Body of pancreas (tissue), 4 donors: ENCODE results near the gene CCDC7. TPM values are rescaled to one million over a fixed set of nuclear protein-coding genes. Genes with fewer than 3 reads are reported as not detected.

ENCODE experiments used
- ATAC-seq: fragments of 150-250 bp; one replicate; pipeline ENCODE4 v1.9.1; 2016
- DNase-seq, 4 donors: peaks; one replicate each; pipeline ENCODE4 v3.0.0-alpha.2; 2019
- H3K27ac ChIP-seq, 4 donors: fragments of 200-600 bp; sonication (generic); 1 replicate in 3 of 4; 2 replicates in 1 of 4; pipeline versions ENCODE4 v1.5.1 to v1.6.1; 2016 to 2019; ENCODE audit warnings: mild to moderate bottlenecking in 1 of 4, mixed read lengths in 1 of 4, moderate library complexity in 1 of 4
- H3K27me3 ChIP-seq, 2 donors: fragments of 200-600 bp; sonication (generic); one replicate each; pipeline ENCODE4 v1.6.0; 2016; ENCODE audit warnings: mild to moderate bottlenecking in 1 of 2
- H3K36me3 ChIP-seq, 2 donors: fragments of 200-600 bp; sonication (generic); replicated peaks in 1 of 2; 2 replicates each; pipeline ENCODE4 v1.5.1; 2016; ENCODE audit warnings: low read depth in 2 of 2; ENCODE audit not compliant: insufficient read depth in 1 of 2
- H3K4me1 ChIP-seq: fragments of 200-600 bp; sonication (generic); one replicate; pipeline ENCODE4 v1.6.0; 2016
- H3K4me3 ChIP-seq, 2 donors: fragments of 200-600 bp; sonication (generic); 1 replicate in 1 of 2; 2 replicates in 1 of 2; pipeline ENCODE4 v1.5.1; 2016 to 2019
- H3K9me3 ChIP-seq, 3 donors: fragments of 200-600 bp; sonication (generic); 1 replicate in 2 of 3; 2 replicates in 1 of 3; pipeline ENCODE4 v1.5.1; 2016
- POLR2A ChIP-seq, 3 donors: fragments of 450-650 bp; IDR thresholded peaks; one replicate each; pipeline ENCODE4 v1.6.1; 2016; ENCODE audit warnings: antibody characterized with exemption in 3 of 3, mild to moderate bottlenecking in 2 of 3
- WGBS, 2 donors: methylation state at CpG; one replicate each; pipeline ENCODE4 v1.1.5; 2017; 5-methylcytosine and 5-hydroxymethylcytosine counted together
- intact Hi-C: fragments of 100-400 bp; cut with DNase I; formaldehyde crosslinking; loops from one replicate; pipeline ENCODE4 v1.15.1; 2023
- total RNA-seq, 2 donors: library from RNA; depleted of rRNA; stranded (reverse); fragments of >200 nt; gene quantifications; one replicate each; pipeline ENCODE4 v1.1.0, GENCODE V29; 2016
- TF ChIP-seq, protein P1 (sequence below), 7 experiments: fragments of 450-650 bp in 4 of 7; fragments of 200-600 bp in 3 of 7; sonication (generic) in 3 of 7; IDR thresholded peaks; one replicate each; pipeline ENCODE4 v1.5.1; 2016 to 2019; ENCODE audit warnings: antibody characterized with exemption in 7 of 7

Gene CCDC7
- total RNA-seq, 2 donors from 2014 or later, result 4.3 to 23.6 TPM

DNA sequence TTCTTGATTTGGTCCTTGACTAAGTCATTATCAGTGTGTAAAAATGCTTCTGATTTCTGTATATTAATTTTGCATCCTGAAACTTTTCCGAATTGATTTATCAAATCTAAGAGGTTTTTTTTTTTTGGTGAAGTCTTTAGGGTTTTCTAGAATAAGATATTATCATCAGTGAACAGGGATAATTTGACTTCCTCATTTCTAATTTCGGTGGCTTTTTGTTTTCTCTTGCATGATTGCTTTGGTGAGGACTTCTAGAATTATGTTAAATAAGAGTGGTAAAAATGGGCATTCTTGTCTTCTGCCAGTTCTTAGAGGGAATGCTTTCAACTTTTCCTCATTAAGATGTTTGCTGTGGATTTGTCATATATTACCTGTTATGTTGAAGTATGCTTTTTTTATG lies 170.5 kb downstream of the CCDC7 start:
- H3K27ac ChIP-seq, result no peak overlapping the region
- no peak for DNase-seq
- 76 to 91% methylated on average over 2 of the region's 2 CpGs for WGBS, 2 donors
- no peaks in the 10 kb centered on the region for H3K4me1 ChIP-seq
- H3K4me3 ChIP-seq, result no peak overlapping the region
- H3K27me3 ChIP-seq, result no peaks in the 10 kb centered on the region
- H3K9me3 ChIP-seq, result no peaks in the 10 kb centered on the region
- no peak for ATAC-seq
- intact Hi-C loops, result no loop called here
- no peaks in the 10 kb centered on the region for H3K36me3 ChIP-seq
- TF ChIP-seq, protein P1, sequence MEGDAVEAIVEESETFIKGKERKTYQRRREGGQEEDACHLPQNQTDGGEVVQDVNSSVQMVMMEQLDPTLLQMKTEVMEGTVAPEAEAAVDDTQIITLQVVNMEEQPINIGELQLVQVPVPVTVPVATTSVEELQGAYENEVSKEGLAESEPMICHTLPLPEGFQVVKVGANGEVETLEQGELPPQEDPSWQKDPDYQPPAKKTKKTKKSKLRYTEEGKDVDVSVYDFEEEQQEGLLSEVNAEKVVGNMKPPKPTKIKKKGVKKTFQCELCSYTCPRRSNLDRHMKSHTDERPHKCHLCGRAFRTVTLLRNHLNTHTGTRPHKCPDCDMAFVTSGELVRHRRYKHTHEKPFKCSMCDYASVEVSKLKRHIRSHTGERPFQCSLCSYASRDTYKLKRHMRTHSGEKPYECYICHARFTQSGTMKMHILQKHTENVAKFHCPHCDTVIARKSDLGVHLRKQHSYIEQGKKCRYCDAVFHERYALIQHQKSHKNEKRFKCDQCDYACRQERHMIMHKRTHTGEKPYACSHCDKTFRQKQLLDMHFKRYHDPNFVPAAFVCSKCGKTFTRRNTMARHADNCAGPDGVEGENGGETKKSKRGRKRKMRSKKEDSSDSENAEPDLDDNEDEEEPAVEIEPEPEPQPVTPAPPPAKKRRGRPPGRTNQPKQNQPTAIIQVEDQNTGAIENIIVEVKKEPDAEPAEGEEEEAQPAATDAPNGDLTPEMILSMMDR (IDR thresholded peaks at IDR 0.05), result no peak
- TF ChIP-seq POLR2A (IDR thresholded peaks at IDR 0.05), result no peak

DNA sequence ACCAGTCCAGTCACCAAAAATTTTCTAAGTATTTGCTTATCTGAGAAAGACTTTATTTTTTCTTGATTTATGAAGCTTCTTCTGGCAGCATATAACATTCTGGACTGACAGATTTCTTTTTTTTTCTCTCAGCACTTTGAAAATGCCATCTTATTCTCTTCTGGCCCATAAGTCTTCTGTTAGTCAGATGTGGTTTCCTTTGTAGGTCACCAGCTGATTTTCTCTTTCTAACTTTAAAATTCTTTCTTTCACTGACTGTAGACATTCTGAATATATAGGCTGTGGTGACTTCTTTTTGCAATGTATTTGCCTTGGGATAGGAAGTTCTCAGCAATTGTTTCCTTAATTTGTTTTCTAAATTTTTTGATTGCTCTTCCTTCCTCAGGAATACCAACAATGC lies 172.5 kb downstream of the CCDC7 start:
- DNase-seq, result no peak
- no peak overlapping the region for H3K4me3 ChIP-seq
- no peaks in the 10 kb centered on the region for H3K36me3 ChIP-seq
- H3K27ac ChIP-seq, result no peak overlapping the region
- no peak for ATAC-seq
- H3K4me1 ChIP-seq, result no peaks in the 10 kb centered on the region
- intact Hi-C loops, result no loop called here
- no peak for TF ChIP-seq POLR2A (IDR thresholded peaks at IDR 0.05)
- TF ChIP-seq, protein P1 (IDR thresholded peaks at IDR 0.05), result no peak
- H3K9me3 ChIP-seq, result no peaks in the 10 kb centered on the region
- H3K27me3 ChIP-seq, result no peaks in the 10 kb centered on the region

DNA sequence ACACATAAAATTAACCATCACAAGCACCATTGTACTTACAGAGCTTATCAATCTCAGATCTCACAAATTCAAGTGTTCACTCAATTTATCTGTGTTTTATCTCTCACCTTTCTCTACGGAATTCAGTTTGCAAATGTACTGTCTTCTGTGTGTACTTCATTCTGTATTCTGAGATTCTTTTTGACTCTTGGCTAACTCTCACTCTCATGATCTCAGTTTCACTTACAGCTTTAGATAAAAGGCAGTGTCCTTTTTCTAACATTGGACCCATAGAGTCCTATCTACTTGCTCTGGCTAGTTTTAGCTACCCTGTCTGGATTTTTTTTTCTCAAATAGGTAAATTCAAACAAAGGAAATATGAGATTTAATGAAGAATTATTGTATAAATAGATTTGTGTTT lies 176.0 kb downstream of the CCDC7 start:
- Histone ChIP-seq H3K4me3 (no peak overlapping the region), H3K9me3 (no peaks in the 10 kb centered on the region), H3K4me1 (no peaks in the 10 kb centered on the region), H3K27ac (no peak overlapping the region), H3K27me3 (no peaks in the 10 kb centered on the region), H3K36me3 (no peaks in the 10 kb centered on the region)
- DNase-seq (no peak), ATAC-seq (no peak)
- WGBS, 2 donors, result 38 to 87% methylated on average over 1 of the region's 1 CpG
- intact Hi-C loops, result no loop called here
- no peak for TF ChIP-seq POLR2A (IDR thresholded peaks at IDR 0.05)
- TF ChIP-seq, protein P1 (IDR thresholded peaks at IDR 0.05), result no peak

DNA sequence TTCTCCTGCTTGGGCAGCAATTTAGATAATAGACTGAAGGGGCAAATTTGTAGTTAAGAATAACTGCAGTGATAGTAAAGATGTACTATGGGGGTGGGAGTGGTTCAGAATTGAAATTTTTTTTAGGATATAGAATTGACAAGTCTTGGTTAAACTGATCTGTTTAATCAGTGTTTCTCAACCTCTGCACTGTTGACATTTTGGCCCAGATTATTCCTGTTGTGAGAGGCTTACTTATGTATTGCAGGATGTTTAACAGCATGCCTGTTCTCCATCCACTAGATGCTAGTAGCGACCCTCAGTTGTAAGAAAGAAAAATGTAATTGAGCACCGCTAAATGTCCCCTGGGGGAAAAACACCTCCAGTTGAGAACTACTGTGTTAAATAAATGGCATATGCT lies 176.5 kb downstream of the CCDC7 start:
- Histone ChIP-seq H3K27ac (no peak overlapping the region), H3K4me3 (no peak overlapping the region), H3K4me1 (no peaks in the 10 kb centered on the region), H3K36me3 (no peaks in the 10 kb centered on the region), H3K9me3 (no peaks in the 10 kb centered on the region), H3K27me3 (no peaks in the 10 kb centered on the region)
- DNase-seq (no peak), ATAC-seq (no peak)
- WGBS, 2 donors, result 85% methylated on average over 2 of the region's 2 CpGs
- TF ChIP-seq, protein P1 (IDR thresholded peaks at IDR 0.05), result no peak
- TF ChIP-seq POLR2A (IDR thresholded peaks at IDR 0.05), result no peak
- intact Hi-C loops, result no loop called here

DNA sequence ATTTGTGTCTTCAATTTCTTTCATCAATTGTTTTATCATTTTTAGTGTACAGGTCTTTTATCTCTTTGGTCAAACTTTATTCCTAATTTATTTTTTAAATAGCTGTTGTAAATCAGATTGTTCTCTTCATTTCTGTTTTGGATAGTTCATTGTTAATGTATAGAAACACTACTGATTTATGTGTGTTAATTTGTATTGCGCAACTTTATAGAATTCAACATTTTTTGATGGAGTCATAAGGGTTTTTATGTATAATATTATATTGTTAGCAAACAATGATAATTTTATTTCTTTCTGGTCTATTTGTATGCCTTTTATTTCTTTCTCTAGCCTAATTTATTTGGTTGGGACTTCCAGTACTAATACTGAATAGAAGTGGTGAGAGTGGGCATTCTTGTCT lies 181.2 kb downstream of the CCDC7 start:
- DNase-seq (no peak), ATAC-seq (no peak)
- H3K27ac ChIP-seq, result no peak overlapping the region
- no peaks in the 10 kb centered on the region for H3K4me1 ChIP-seq
- no peaks in the 10 kb centered on the region for H3K27me3 ChIP-seq
- 0 to 43% methylated on average over 1 of the region's 1 CpG for WGBS, 2 donors
- H3K36me3 ChIP-seq, result no peaks in the 10 kb centered on the region
- intact Hi-C loops, result no loop called here
- H3K4me3 ChIP-seq, result no peak overlapping the region
- no peak for TF ChIP-seq POLR2A (IDR thresholded peaks at IDR 0.05)
- TF ChIP-seq, protein P1 (IDR thresholded peaks at IDR 0.05), result no peak
- H3K9me3 ChIP-seq, result no peaks in the 10 kb centered on the region
